ENCODE results near the gene PRSS33. TPM values are rescaled to one million over a fixed set of nuclear protein-coding genes. Genes with fewer than 3 reads are reported as not detected.
A peak's percentile ranks its signal among the peaks of the same experiment; 100 is the strongest.

PRSS33 gene
- polyA plus RNA-seq, 1 of the 3 experiments (the other 2 are of a cell fraction), result not detected

GRCh38 chr16:2752850-2753732 lies 34.3 kb downstream of the PRSS33 start:
- peak overlapping the region; percentile 76 to 98 for H3K4me3 ChIP-seq (ENCODE audit: low read depth in 2 of 2, low read length in 1 of 2)
- WGBS (ENCODE audit: low lambda C conversion rate), result under 1% methylated on average over 29 of the region's 82 CpGs
- H3K79me2 ChIP-seq (ENCODE audit: insufficient read depth), result peaks cover 63% of the 10 kb centered on the region
- POLR2A ChIA-PET, result interaction anchor here (0.8 to 2.5 kb wide), 7 partner anchors 14 to 100 kb away, joined by 3 to 19 read pairs (median 3); partner anchors contain the start of gene KCTD5
- peak overlapping the region; percentile 81 for H3K4me2 ChIP-seq
- no peaks in the 10 kb centered on the region for H3K9me2 ChIP-seq
- peaks cover 3% of the 10 kb centered on the region for H3F3A ChIP-seq (replicated peaks; ENCODE audit: insufficient read depth)
- peaks cover 12 to 20% of the 10 kb centered on the region in 2 experiments; a peak in 3 of 4 replicates for H3K4me1 ChIP-seq (ENCODE audit: control insufficient read depth in 1 of 2, insufficient read depth in 2 of 2, low read depth in 1 of 2, low read length in 1 of 2)
- H4K20me1 ChIP-seq (ENCODE audit: insufficient read depth), result peaks cover 52% of the 10 kb centered on the region
- 0 out of 2 replicates have a peak, but pooled peaks have one; percentile 48 for TF ChIP-seq MXI1 (IDR thresholded peaks at IDR 0.05; ENCODE audit: low read depth, low read length)
- peak; percentile 65 for TF ChIP-seq NRF1 (IDR thresholded peaks at IDR 0.05; ENCODE audit: low read depth, low read length)
- TF ChIP-seq SIN3A (IDR thresholded peaks at IDR 0.05; ENCODE audit: borderline replicate concordance, low read depth, low read length), result peak; percentile 25; the same call in 1 of the 2 replicates
- TF ChIP-seq CHD2 (IDR thresholded peaks at IDR 0.05; ENCODE audit: low read length, partially characterized antibody), result peak; percentile 83
- TF ChIP-seq NFIC (IDR thresholded peaks at IDR 0.05; ENCODE audit: borderline replicate concordance), result no peak
- TF ChIP-seq RXRA (IDR thresholded peaks at IDR 0.05; ENCODE audit: borderline replicate concordance, low read depth), result no peak
- peak overlapping the region; percentile 94 for H3K9ac ChIP-seq
- H3K36me3 ChIP-seq (replicated peaks in 1 of 2; ENCODE audit: control insufficient read depth in 1 of 2, insufficient read depth in 2 of 2, low read length in 1 of 2), result peaks cover 20 to 25% of the 10 kb centered on the region in 2 experiments
- no peaks in the 10 kb centered on the region for H3K9me3 ChIP-seq
- peak overlapping the region; percentile 99 to 100 for H3K27ac ChIP-seq (ENCODE audit: low read depth in 2 of 2, low read length in 1 of 2)
- H2AFZ ChIP-seq (ENCODE audit: low read depth), result no peak overlapping the region
- no peaks in the 10 kb centered on the region for H3K27me3 ChIP-seq (ENCODE audit: insufficient read depth)
- CTCF ChIA-PET, result interaction anchor here (0.8 to 3.2 kb wide), 6 partner anchors 21 to 277 kb away, joined by 3 to 12 read pairs (median 3); no protein-coding TSS in a partner anchor
- peak; percentile 94 for DNase-seq

- peak; percentile 97; the same call in 1 of the 2 replicates for TF ChIP-seq MAX (IDR thresholded peaks at IDR 0.05; ENCODE audit: low read depth)
- TF ChIP-seq NRF1 (IDR thresholded peaks at IDR 0.05; ENCODE audit: low read depth, low read length), result peak; percentile 63
- TF ChIP-seq USF1 (IDR thresholded peaks at IDR 0.05; ENCODE audit: borderline replicate concordance, low read depth), result no peak
- TF ChIP-seq TAF1 (IDR thresholded peaks at IDR 0.05; ENCODE audit: borderline replicate concordance, low read depth, low read length), result peak; percentile 44; the same call in 1 of the 2 replicates
- TF ChIP-seq YY1 (IDR thresholded peaks at IDR 0.05; ENCODE audit: low read depth), result peak; percentile 97
- TF ChIP-seq RCOR1 (IDR thresholded peaks at IDR 0.05; ENCODE audit: low read length), result no peak
- TF ChIP-seq CHD2 (IDR thresholded peaks at IDR 0.05; ENCODE audit: low read length, partially characterized antibody), result peak; percentile 18
- peak; percentile 8; the same call in 1 of the 2 replicates for TF ChIP-seq MXI1 (IDR thresholded peaks at IDR 0.05; ENCODE audit: low read depth, low read length)
- peak; percentile 20; the same call in 1 of the 2 replicates for TF ChIP-seq ELF1 (IDR thresholded peaks at IDR 0.05)
- no peak for TF ChIP-seq SMC3 (IDR thresholded peaks at IDR 0.05; ENCODE audit: low read depth, low read length)
- peak; percentile 59 for TF ChIP-seq GABPA (IDR thresholded peaks at IDR 0.05; ENCODE audit: low read depth)
- peak; percentile 29; the same call in 1 of the 2 replicates for TF ChIP-seq FOXJ3 (CRISPR knock-in tag; IDR thresholded peaks at IDR 0.05)
- peak; percentile 68 for TF ChIP-seq POLR2AphosphoS5 (IDR thresholded peaks at IDR 0.05; ENCODE audit: low read depth, low read length)
- peaks cover 12 to 17% of the 10 kb centered on the region in 2 experiments for H3K36me3 ChIP-seq (replicated peaks in 1 of 2; ENCODE audit: control insufficient read depth in 1 of 2, insufficient read depth in 2 of 2, low read length in 1 of 2)
- peak within 1 kb of the TSS; percentile 94 for H3K9ac ChIP-seq
- peak within 1 kb of the TSS; percentile 86 for H2AFZ ChIP-seq (ENCODE audit: low read depth)
- peak within 1 kb of the TSS; percentile 76 to 98 for H3K4me3 ChIP-seq (ENCODE audit: low read depth in 2 of 2, low read length in 1 of 2)
- peak within 1 kb of the TSS; percentile 99 to 100 for H3K27ac ChIP-seq (ENCODE audit: low read depth in 2 of 2, low read length in 1 of 2)
- ChIA-PET POLR2A (interaction anchor here (0.9 to 2.5 kb wide), 5 partner anchors 11 to 70 kb away, joined by 3 to 19 read pairs (median 5); partner anchors contain the start of gene KCTD5), CTCF (interaction anchor here (0.8 to 3.2 kb wide), 6 partner anchors 10 to 278 kb away, joined by 3 to 12 read pairs (median 3); no protein-coding TSS in a partner anchor)
- H3K27me3 ChIP-seq (ENCODE audit: insufficient read depth), result no peaks in the 10 kb centered on the region
- peaks cover 43% of the 10 kb centered on the region for H4K20me1 ChIP-seq (ENCODE audit: insufficient read depth)
- H3K4me1 ChIP-seq (ENCODE audit: control insufficient read depth in 1 of 2, insufficient read depth in 2 of 2, low read depth in 1 of 2, low read length in 1 of 2), result peaks cover 12 to 20% of the 10 kb centered on the region in 2 experiments; a peak in 3 of 4 replicates
- H3K79me2 ChIP-seq (ENCODE audit: insufficient read depth), result peaks cover 55% of the 10 kb centered on the region
- H3K4me2 ChIP-seq, result peak within 1 kb of the TSS; percentile 81
- WGBS (ENCODE audit: low lambda C conversion rate), result 3% methylated on average over 15 of the region's 99 CpGs
- no peaks in the 10 kb centered on the region for H3K9me3 ChIP-seq
- no peaks in the 10 kb centered on the region for H3K9me2 ChIP-seq
- peak; percentile 95 for DNase-seq
- H3F3A ChIP-seq (replicated peaks; ENCODE audit: insufficient read depth), result peaks cover 3% of the 10 kb centered on the region
Observed at GRCh38 chr16:2752035-2752849, 35.1 kb downstream of the PRSS33 start, which contains the start of gene SRRM2. Gene SRRM2 (plus strand): TSS chr16:2752638. CDS start chr16:2756365, 3,727 bp downstream.

Measured in SK-N-SH (cell line).